A549 (cell line): ENCODE data around the gene TCF7L1. TPM values are rescaled to one million over a fixed set of nuclear protein-coding genes. Genes with fewer than 3 reads are reported as not detected.

Experiments used
- ATAC-seq, 2 experiments: fragments of 200-7000 bp in 1 of 2; fragments of >200 bp in 1 of 2; cut with Nextera tagmentation in 1 of 2; cut with Tn5 transposase in 1 of 2; 3 replicates each; pipeline versions ENCODE4 v1.8.0 to v1.9.1; 2018 to 2020; ENCODE audit warnings: mild to moderate bottlenecking in 1 of 2, moderate library complexity in 1 of 2
- CTCF ChIA-PET: fragments of 300-600 bp; sonication (Branson Sonifier 250); formaldehyde crosslinking; extraction: SDS; loops from one replicate; lab custom pipeline; 2021; ENCODE audit warnings: antibody characterized with exemption, inconsistent platforms; lab: Yijun Ruan, JAX
- POLR2A ChIA-PET: fragments of 350-600 bp; formaldehyde crosslinking; extraction: SDS; loops from one replicate; lab custom pipeline; 2021; ENCODE audit warnings: antibody characterized with exemption, inconsistent platforms; lab: Yijun Ruan, JAX
- DNase-seq, 2 experiments: peaks; one replicate each; pipeline versions ENCODE4 v3.0.0 to v3.0.0-alpha.2; 2011 to 2016; ENCODE audit warnings: low read depth in 1 of 2, low spot score in 1 of 2
- FAIRE-seq: peaks from 2 replicates; lab custom pipeline; 2011; peaks lifted over from hg19 to GRCh38; lab: Jason Lieb, UNC
- H3K27ac ChIP-seq, 2 experiments: fragments of >200 bp; sonication (Bioruptor Twin); formaldehyde crosslinking; 3 replicates each; pipeline ENCODE4 v1.5.1; 2016 to 2017
- H3K4me1 ChIP-seq: fragments of >200 bp; sonication (Bioruptor Twin); formaldehyde crosslinking; 3 replicates; pipeline ENCODE4 v1.6.1; 2016
- H3K4me2 ChIP-seq: fragments of >200 bp; sonication (Bioruptor Twin); formaldehyde crosslinking; 3 replicates; pipeline ENCODE4 v1.6.1; 2016
- H3K4me3 ChIP-seq: fragments of >200 bp; sonication (Bioruptor Twin); formaldehyde crosslinking; 3 replicates; pipeline ENCODE4 v1.5.1; 2016
- H3K9me3 ChIP-seq: fragments of >200 bp; sonication (Bioruptor Twin); formaldehyde crosslinking; 3 replicates; pipeline ENCODE4 v1.6.1; 2016
- ATOH8 ChIP-seq: fragments of 250-450 bp; sonication (Bioruptor Pico); IDR thresholded peaks from 2 replicates; pipeline ENCODE4 v1.5.0; 2020; ENCODE audit warnings: low read depth, mild to moderate bottlenecking, moderate library complexity
- CBX8 ChIP-seq: fragments of 200-600 bp; sonication (generic); IDR thresholded peaks from 2 replicates; pipeline ENCODE4 v1.6.1; 2016
- CHD2 ChIP-seq: fragments of 150-350 bp; IDR thresholded peaks from 2 replicates; pipeline ENCODE4 v1.6.1; 2014; ENCODE audit warnings: low read length; ENCODE audit not compliant: partially characterized antibody
- CHD4 ChIP-seq: fragments of 200-600 bp; sonication (generic); IDR thresholded peaks from 2 replicates; pipeline ENCODE4 v1.6.1; 2016; ENCODE audit warnings: antibody characterized with exemption, mild to moderate bottlenecking, borderline replicate concordance
- CTCF ChIP-seq: fragments of >200 bp; sonication (Bioruptor Twin); formaldehyde crosslinking; IDR thresholded peaks from 3 replicates; pipeline ENCODE4 v1.5.1; 2016
- FOSB ChIP-seq: fragments of 250-450 bp; sonication (Bioruptor Pico); IDR thresholded peaks from 2 replicates; pipeline ENCODE4 v1.5.0; 2020; ENCODE audit warnings: mild to moderate bottlenecking, moderate library complexity
- FOXS1 ChIP-seq: fragments of 250-450 bp; sonication (Bioruptor Pico); IDR thresholded peaks from 2 replicates; pipeline ENCODE4 v1.5.0; 2020; ENCODE audit warnings: mild to moderate bottlenecking, moderate library complexity
- HEYL ChIP-seq: fragments of 250-450 bp; sonication (Bioruptor Pico); IDR thresholded peaks from 2 replicates; pipeline ENCODE4 v1.8.0; 2021; ENCODE audit warnings: mild to moderate bottlenecking, moderate library complexity
- KDM1A ChIP-seq: fragments of 200-600 bp; sonication (generic); IDR thresholded peaks from 2 replicates; pipeline ENCODE4 v1.6.1; 2016; ENCODE audit warnings: low read depth, mild to moderate bottlenecking
- MAFK ChIP-seq: fragments of 450-650 bp; IDR thresholded peaks from 2 replicates; pipeline ENCODE4 v1.6.1; 2014; ENCODE audit not compliant: partially characterized antibody
- MAX ChIP-seq: IDR thresholded peaks from 2 replicates; pipeline ENCODE4 v1.6.1; 2012
- MAZ ChIP-seq: fragments of 150-350 bp; IDR thresholded peaks from 2 replicates; pipeline ENCODE4 v1.6.1; 2014; ENCODE audit warnings: antibody characterized with exemption, low read depth, low read length, borderline replicate concordance
- PBX3 ChIP-seq: IDR thresholded peaks from 2 replicates; pipeline ENCODE4 v1.6.1; 2012
- PHF8 ChIP-seq: fragments of 200-600 bp; sonication (generic); IDR thresholded peaks from 2 replicates; pipeline ENCODE4 v1.6.1; 2016; ENCODE audit warnings: low read depth, mild to moderate bottlenecking, antibody characterized with exemption, moderate library complexity, borderline replicate concordance
- POLR2AphosphoS2 ChIP-seq: conservative IDR thresholded peaks from 2 replicates; pipeline ENCODE4 v1.6.1; 2012; ENCODE audit warnings: low read length, improper control_type of control experiment, inconsistent platforms
- TFCP2L1 ChIP-seq: fragments of 250-450 bp; sonication (Bioruptor Pico); IDR thresholded peaks from 2 replicates; pipeline ENCODE4 v1.5.0; 2021; ENCODE audit warnings: mild to moderate bottlenecking
- TP53 ChIP-seq: fragments of 250-450 bp; sonication (Bioruptor Pico); IDR thresholded peaks from 2 replicates; pipeline ENCODE4 v1.5.0; 2021; ENCODE audit warnings: mild to moderate bottlenecking, moderate library complexity
- WGBS: methylation state at CpG from one replicate; pipeline ENCODE4 v1.1.6; 2017; ENCODE audit errors: missing lambda C conversion rate; 5-methylcytosine and 5-hydroxymethylcytosine counted together
- polyA plus RNA-seq, 4 experiments: library from polyadenylated mRNA; depleted of rRNA in 3 of 4; stranded (reverse); fragments of >200 nt; fragmentation: RNase III in 1 of 4; extraction: RNeasy Plus Mini Kit Qiagen cat#74134 plus additional on column Dnase treatment in 1 of 4; gene quantifications; 2 replicates in 3 of 4; 3 replicates in 1 of 4; pipeline ENCODE4 v1.2.3, GENCODE V29; 2011 to 2017
- TF ChIP-seq, protein P1 (sequence below): fragments of 200-600 bp; sonication (generic); IDR thresholded peaks from 2 replicates; pipeline ENCODE4 v1.6.1; 2016; ENCODE audit warnings: antibody characterized with exemption, mild to moderate bottlenecking, moderate library complexity
- TF ChIP-seq, protein P2 (sequence below): fragments of >200 bp; sonication (Bioruptor Twin); formaldehyde crosslinking; IDR thresholded peaks from 3 replicates; pipeline ENCODE4 v1.6.1; 2016

Gene TCF7L1
- polyA plus RNA-seq, 2 of the 4 experiments (the other 2 are of a cell fraction) = 0.68 to 4.4 TPM

GRCh38 chr2:85188852-85189251 is 55.7 kb downstream of the TCF7L1 start:
- FAIRE-seq (no peak), DNase-seq (no peak), ATAC-seq (no peak)
- peak overlapping the region; percentile 13; the same call in 1 of the 3 replicates for H3K4me2 ChIP-seq
- ChIA-PET POLR2A (no interaction called here), CTCF (no interaction called here)
- no peaks in the 10 kb centered on the region for H3K9me3 ChIP-seq
- no peak for TF ChIP-seq PHF8
- TF ChIP-seq TFCP2L1 (CRISPR knock-in tag) = no peak
- TF ChIP-seq CBX8 = no peak
- TF ChIP-seq ATOH8 (CRISPR knock-in tag) = no peak
- no peak for TF ChIP-seq MAZ
- TF ChIP-seq PBX3 = no peak
- TF ChIP-seq TP53 (CRISPR knock-in tag) = no peak
- no peak for TF ChIP-seq CTCF
- no peak for TF ChIP-seq FOSB
- TF ChIP-seq MAX = no peak
- TF ChIP-seq CHD4 = no peak
- H3K4me1 ChIP-seq = peaks cover 10% of the 10 kb centered on the region; the same call in 2 of the 3 replicates
- H3K4me3 ChIP-seq = no peak overlapping the region
- H3K27ac ChIP-seq = no peak overlapping the region
- 41% methylated on average over 5 of the region's 5 CpGs for WGBS

DNA sequence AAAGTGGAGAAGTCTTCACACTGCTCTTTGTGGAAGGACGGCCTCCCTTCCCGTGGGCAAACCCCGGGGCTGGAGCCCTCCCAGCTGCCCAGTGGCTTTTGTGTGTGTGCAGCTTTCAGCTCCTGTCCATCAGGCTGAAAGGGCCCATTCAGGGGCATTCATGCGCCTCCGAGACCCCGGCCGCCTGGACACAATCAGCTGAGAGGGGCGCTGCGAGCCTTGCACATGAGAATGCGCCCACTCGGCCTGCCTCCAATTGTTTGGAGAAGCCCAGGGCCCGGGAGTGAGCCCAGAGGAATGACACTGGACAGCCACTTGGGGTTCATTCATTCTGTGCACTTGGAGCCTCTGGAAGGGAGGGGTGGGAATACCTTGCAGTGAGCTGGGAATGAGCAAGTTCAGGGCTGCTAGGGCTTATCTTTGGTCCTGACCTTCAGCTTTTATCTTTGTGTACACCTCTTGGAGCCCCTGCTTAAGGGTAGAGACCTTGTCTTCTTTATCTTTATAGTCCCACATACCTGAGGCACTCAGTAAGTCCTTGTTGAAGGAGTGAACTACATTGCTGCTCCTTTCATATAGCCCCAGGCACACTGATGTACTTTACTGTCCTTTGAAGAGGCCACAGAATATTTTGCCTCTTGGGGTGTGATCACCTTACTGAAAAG is 56.5 kb downstream of the TCF7L1 start:
- WGBS = 81% methylated on average over 12 of the region's 12 CpGs
- peak; percentile 14 to 36; a peak in 3 of 6 replicates for ATAC-seq

DNA sequence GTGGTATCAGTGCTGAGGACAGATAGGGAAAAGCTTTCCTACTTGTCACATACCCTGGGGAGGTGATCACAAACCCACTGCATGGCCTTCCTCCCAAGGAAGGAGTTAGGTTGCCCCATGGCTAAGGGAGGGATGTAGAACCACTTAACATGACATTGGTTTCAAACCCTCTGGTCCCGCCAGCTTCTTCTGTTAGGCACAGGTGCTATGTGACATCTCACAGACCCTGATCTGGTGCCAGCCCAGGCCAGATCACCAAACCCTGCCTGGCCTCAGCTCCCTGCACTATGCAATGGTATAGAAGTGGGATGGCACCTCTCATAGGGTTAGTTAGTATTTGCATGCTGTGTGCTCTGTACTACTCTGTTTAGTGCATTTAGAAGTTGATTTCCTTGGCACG is 58.0 kb downstream of the TCF7L1 start:
- no peaks in the 10 kb centered on the region for H3K9me3 ChIP-seq
- DNase-seq (no peak), FAIRE-seq (no peak), ATAC-seq (no peak)
- WGBS = 81% methylated on average over 2 of the region's 2 CpGs
- no peak overlapping the region for H3K4me3 ChIP-seq
- no peak overlapping the region for H3K27ac ChIP-seq
- no peak overlapping the region for H3K4me2 ChIP-seq
- CTCF ChIA-PET = interaction anchor here (1.0 to 1.2 kb wide), 2 partner anchors 10 to 61 kb away, joined by 3 to 4 read pairs; no protein-coding TSS in a partner anchor
- POLR2A ChIA-PET = no interaction called here
- H3K4me1 ChIP-seq = peaks cover 10% of the 10 kb centered on the region; the same call in 2 of the 3 replicates
- no peak for TF ChIP-seq CTCF
- no peak for TF ChIP-seq CHD2
- no peak for TF ChIP-seq HEYL
- TF ChIP-seq, protein P1, sequence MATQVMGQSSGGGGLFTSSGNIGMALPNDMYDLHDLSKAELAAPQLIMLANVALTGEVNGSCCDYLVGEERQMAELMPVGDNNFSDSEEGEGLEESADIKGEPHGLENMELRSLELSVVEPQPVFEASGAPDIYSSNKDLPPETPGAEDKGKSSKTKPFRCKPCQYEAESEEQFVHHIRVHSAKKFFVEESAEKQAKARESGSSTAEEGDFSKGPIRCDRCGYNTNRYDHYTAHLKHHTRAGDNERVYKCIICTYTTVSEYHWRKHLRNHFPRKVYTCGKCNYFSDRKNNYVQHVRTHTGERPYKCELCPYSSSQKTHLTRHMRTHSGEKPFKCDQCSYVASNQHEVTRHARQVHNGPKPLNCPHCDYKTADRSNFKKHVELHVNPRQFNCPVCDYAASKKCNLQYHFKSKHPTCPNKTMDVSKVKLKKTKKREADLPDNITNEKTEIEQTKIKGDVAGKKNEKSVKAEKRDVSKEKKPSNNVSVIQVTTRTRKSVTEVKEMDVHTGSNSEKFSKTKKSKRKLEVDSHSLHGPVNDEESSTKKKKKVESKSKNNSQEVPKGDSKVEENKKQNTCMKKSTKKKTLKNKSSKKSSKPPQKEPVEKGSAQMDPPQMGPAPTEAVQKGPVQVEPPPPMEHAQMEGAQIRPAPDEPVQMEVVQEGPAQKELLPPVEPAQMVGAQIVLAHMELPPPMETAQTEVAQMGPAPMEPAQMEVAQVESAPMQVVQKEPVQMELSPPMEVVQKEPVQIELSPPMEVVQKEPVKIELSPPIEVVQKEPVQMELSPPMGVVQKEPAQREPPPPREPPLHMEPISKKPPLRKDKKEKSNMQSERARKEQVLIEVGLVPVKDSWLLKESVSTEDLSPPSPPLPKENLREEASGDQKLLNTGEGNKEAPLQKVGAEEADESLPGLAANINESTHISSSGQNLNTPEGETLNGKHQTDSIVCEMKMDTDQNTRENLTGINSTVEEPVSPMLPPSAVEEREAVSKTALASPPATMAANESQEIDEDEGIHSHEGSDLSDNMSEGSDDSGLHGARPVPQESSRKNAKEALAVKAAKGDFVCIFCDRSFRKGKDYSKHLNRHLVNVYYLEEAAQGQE = no peak
- no peak for TF ChIP-seq KDM1A
- TF ChIP-seq MAZ = no peak
- TF ChIP-seq FOXS1 (CRISPR knock-in tag) = no peak
- TF ChIP-seq MAFK = no peak
- no peak for TF ChIP-seq POLR2AphosphoS2

More for the DNA sequence above, 56.5 kb downstream of the TCF7L1 start:
- H3K9me3 ChIP-seq = no peaks in the 10 kb centered on the region
- H3K27ac ChIP-seq = no peak overlapping the region
- no peak for FAIRE-seq
- no peak overlapping the region for H3K4me3 ChIP-seq
- no peak overlapping the region for H3K4me2 ChIP-seq
- ChIA-PET CTCF (no interaction called here), POLR2A (no interaction called here)
- peaks cover 10% of the 10 kb centered on the region; the same call in 2 of the 3 replicates for H3K4me1 ChIP-seq
- TF ChIP-seq FOXS1 (CRISPR knock-in tag) (no peak), FOSB (no peak)
- TF ChIP-seq, protein P2, sequence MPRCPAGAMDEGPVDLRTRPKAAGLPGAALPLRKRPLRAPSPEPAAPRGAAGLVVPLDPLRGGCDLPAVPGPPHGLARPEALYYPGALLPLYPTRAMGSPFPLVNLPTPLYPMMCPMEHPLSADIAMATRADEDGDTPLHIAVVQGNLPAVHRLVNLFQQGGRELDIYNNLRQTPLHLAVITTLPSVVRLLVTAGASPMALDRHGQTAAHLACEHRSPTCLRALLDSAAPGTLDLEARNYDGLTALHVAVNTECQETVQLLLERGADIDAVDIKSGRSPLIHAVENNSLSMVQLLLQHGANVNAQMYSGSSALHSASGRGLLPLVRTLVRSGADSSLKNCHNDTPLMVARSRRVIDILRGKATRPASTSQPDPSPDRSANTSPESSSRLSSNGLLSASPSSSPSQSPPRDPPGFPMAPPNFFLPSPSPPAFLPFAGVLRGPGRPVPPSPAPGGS = no peak
- DNase-seq = no peak
